ENCODE results near the gene CDK8. TPM values are rescaled to one million over a fixed set of nuclear protein-coding genes. Genes with fewer than 3 reads are reported as not detected.

The CDK8 gene
- total RNA-seq, 2 donors from 2014 or later = 29.4 to 33.1 TPM

DNA sequence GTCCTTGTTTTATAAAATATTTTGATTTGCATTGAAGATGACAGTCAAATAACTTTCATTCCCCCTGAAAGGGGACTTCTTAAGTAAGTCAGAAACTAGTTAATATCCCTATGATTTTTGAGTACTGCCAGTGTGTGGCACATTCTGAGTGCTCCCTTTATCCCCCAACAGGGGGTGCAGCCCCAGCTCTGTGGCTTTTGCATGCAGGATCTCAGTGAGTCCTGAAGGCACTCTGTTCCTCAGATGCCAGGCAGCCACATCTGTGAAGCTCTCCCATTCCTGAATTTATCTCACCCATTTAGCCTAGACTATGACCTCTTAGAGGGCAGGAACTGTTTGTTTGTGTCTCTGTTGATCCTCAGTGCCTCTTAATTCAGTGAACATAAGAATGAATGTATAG, 123.1 kb downstream of the CDK8 start:
- H3K27me3 ChIP-seq (ENCODE audit: control insufficient read depth, insufficient read depth, low read length, poor library complexity, severe bottlenecking) = no peaks in the 10 kb centered on the region
- TF ChIP-seq, protein P1, sequence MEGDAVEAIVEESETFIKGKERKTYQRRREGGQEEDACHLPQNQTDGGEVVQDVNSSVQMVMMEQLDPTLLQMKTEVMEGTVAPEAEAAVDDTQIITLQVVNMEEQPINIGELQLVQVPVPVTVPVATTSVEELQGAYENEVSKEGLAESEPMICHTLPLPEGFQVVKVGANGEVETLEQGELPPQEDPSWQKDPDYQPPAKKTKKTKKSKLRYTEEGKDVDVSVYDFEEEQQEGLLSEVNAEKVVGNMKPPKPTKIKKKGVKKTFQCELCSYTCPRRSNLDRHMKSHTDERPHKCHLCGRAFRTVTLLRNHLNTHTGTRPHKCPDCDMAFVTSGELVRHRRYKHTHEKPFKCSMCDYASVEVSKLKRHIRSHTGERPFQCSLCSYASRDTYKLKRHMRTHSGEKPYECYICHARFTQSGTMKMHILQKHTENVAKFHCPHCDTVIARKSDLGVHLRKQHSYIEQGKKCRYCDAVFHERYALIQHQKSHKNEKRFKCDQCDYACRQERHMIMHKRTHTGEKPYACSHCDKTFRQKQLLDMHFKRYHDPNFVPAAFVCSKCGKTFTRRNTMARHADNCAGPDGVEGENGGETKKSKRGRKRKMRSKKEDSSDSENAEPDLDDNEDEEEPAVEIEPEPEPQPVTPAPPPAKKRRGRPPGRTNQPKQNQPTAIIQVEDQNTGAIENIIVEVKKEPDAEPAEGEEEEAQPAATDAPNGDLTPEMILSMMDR (conservative IDR thresholded peaks at IDR 0.05) = peak; percentile 86
- H3K9ac ChIP-seq (ENCODE audit: extremely low read depth, low read length, poor library complexity, severe bottlenecking) = no peak overlapping the region
- peaks cover 10% of the 10 kb centered on the region for H3K36me3 Mint-ChIP-seq (ENCODE audit: low read depth)
- peak; percentile 81 for DNase-seq
- no peak overlapping the region for H3K27ac ChIP-seq (ENCODE audit: low read depth, low read length)
- H3K27ac Mint-ChIP-seq = no peak overlapping the region
- no peaks in the 10 kb centered on the region for H3K27me3 Mint-ChIP-seq (ENCODE audit: insufficient read depth)
- no peak overlapping the region for H3K4me3 ChIP-seq (ENCODE audit: low read length)
- no peaks in the 10 kb centered on the region for H3K4me1 Mint-ChIP-seq
- peaks cover 14% of the 10 kb centered on the region for H3K36me3 ChIP-seq (ENCODE audit: control insufficient read depth, insufficient read depth, low read length)
- H3K4me1 ChIP-seq (ENCODE audit: control insufficient read depth, insufficient read depth, low read length) = no peaks in the 10 kb centered on the region
- H3K9me3 Mint-ChIP-seq = no peaks in the 10 kb centered on the region
- no peak overlapping the region for H3K4me3 Mint-ChIP-seq
- no peaks in the 10 kb centered on the region for H3K9me3 ChIP-seq (ENCODE audit: control insufficient read depth, low read length)

- Mint-ChIP-seq H3K27me3 (ENCODE audit: insufficient read depth) (no peaks in the 10 kb centered on the region), H3K9me3 (no peaks in the 10 kb centered on the region), H3K36me3 (ENCODE audit: low read depth) (peaks cover 5% of the 10 kb centered on the region), H3K4me3 (no peak overlapping the region), H3K4me1 (no peaks in the 10 kb centered on the region), H3K27ac (no peak overlapping the region)
- Histone ChIP-seq H3K36me3 (ENCODE audit: control insufficient read depth, insufficient read depth, low read length) (peaks cover 7% of the 10 kb centered on the region), H3K4me1 (ENCODE audit: control insufficient read depth, insufficient read depth, low read length) (no peaks in the 10 kb centered on the region), H3K27ac (ENCODE audit: low read depth, low read length) (no peak overlapping the region), H3K4me3 (ENCODE audit: low read length) (no peak overlapping the region), H3K9me3 (ENCODE audit: control insufficient read depth, low read length) (no peaks in the 10 kb centered on the region), H3K27me3 (ENCODE audit: control insufficient read depth, insufficient read depth, low read length, poor library complexity, severe bottlenecking) (no peaks in the 10 kb centered on the region), H3K9ac (ENCODE audit: extremely low read depth, low read length, poor library complexity, severe bottlenecking) (no peak overlapping the region)
- no peak for DNase-seq
- TF ChIP-seq, protein P1 (conservative IDR thresholded peaks at IDR 0.05) = no peak
- WGBS, 2 experiments (ENCODE audit: insufficient coverage in 1 of 2, insufficient read length in 1 of 2) = 86 to 95% methylated on average over 3 of the region's 3 CpGs
Measured at GRCh38 chr13:26378116-26378515, 124.2 kb downstream of the CDK8 start.

DNA sequence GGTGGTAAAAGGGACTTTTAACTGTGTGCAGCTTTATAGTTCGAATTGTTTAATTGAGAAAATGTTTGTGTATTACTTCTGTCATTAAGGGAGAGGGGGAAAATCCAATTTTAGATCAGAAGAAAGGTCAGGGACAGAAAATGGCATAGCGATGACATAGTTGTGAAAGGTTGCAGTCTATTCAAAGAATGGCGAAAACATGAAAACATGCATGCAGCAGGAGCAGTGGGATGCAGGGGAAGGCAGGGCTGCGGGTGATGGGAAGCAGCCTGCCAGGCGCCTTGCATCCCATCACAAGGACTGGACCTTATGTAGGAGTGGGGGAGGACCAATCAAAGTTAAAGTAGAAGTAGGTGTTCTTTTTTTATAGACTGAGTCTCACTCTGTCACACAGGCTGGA, 125.9 kb downstream of the CDK8 start:
- WGBS, 2 experiments (ENCODE audit: insufficient coverage in 1 of 2, insufficient read length in 1 of 2) = 96 to 100% methylated on average over 5 of the region's 5 CpGs
- Mint-ChIP-seq H3K9me3 (no peaks in the 10 kb centered on the region), H3K4me1 (no peaks in the 10 kb centered on the region), H3K27me3 (ENCODE audit: insufficient read depth) (no peaks in the 10 kb centered on the region), H3K36me3 (ENCODE audit: low read depth) (peaks cover 4% of the 10 kb centered on the region), H3K4me3 (no peak overlapping the region), H3K27ac (no peak overlapping the region)
- H3K4me3 ChIP-seq (ENCODE audit: low read length) = no peak overlapping the region
- TF ChIP-seq, protein P1 (conservative IDR thresholded peaks at IDR 0.05) = no peak
- H3K27ac ChIP-seq (ENCODE audit: low read depth, low read length) = no peak overlapping the region
- H3K4me1 ChIP-seq (ENCODE audit: control insufficient read depth, insufficient read depth, low read length) = no peaks in the 10 kb centered on the region
- peaks cover 10% of the 10 kb centered on the region for H3K36me3 ChIP-seq (ENCODE audit: control insufficient read depth, insufficient read depth, low read length)
- H3K27me3 ChIP-seq (ENCODE audit: control insufficient read depth, insufficient read depth, low read length, poor library complexity, severe bottlenecking) = no peaks in the 10 kb centered on the region
- H3K9ac ChIP-seq (ENCODE audit: extremely low read depth, low read length, poor library complexity, severe bottlenecking) = no peak overlapping the region
- DNase-seq = no peak
- no peaks in the 10 kb centered on the region for H3K9me3 ChIP-seq (ENCODE audit: control insufficient read depth, low read length)

All from endodermal cell (in vitro differentiated cells).